Right cardiac atrium (tissue), 5 donors: ENCODE data around the gene ELMO1. TPM values are rescaled to one million over a fixed set of nuclear protein-coding genes. Genes with fewer than 3 reads are reported as not detected.

Source experiments
- ATAC-seq, 2 donors: fragments of 200-7000 bp; cut with Tn5 transposase; one replicate each; pipeline versions ENCODE4 v1.8.0 to v1.9.1; 2020; ENCODE audit warnings: moderate library complexity in 2 of 2, mild to moderate bottlenecking in 1 of 2
- DNase-seq, 3 donors: peaks; one replicate each; pipeline ENCODE4 v3.0.0-alpha.2; 2020
- H3K27ac ChIP-seq: one replicate; pipeline ENCODE4 v1.5.1; 2013; ENCODE audit warnings: mild to moderate bottlenecking, low read length, control low read depth, moderate library complexity
- H3K27me3 ChIP-seq: one replicate; pipeline ENCODE4 v1.6.1; 2013; ENCODE audit not compliant: control insufficient read depth, insufficient read depth
- H3K4me1 ChIP-seq: one replicate; pipeline ENCODE4 v1.6.1; 2013; ENCODE audit warnings: low read length; ENCODE audit not compliant: control insufficient read depth, insufficient read depth
- H3K4me3 ChIP-seq: one replicate; pipeline ENCODE4 v1.5.1; 2013; ENCODE audit warnings: low read length, control low read depth
- H3K9me3 ChIP-seq: one replicate; pipeline ENCODE4 v1.6.1; 2013; ENCODE audit warnings: low read length; ENCODE audit not compliant: control insufficient read depth
- WGBS: extraction: QIAGEN DNeasy Blood & Tissue Kit; methylation state at CpG from one replicate; pipeline ENCODE4 v1.1.7; 2013; 5-methylcytosine and 5-hydroxymethylcytosine counted together
- intact Hi-C, 4 donors: fragments of 100-400 bp; cut with DNase I; formaldehyde crosslinking; loops; one replicate each; pipeline versions ENCODE4 v1.11.0 to v1.14.0; 2022 to 2023
- polyA plus RNA-seq: library from polyadenylated mRNA; stranded (reverse); fragments of 200-250 nt; gene quantifications from one replicate; pipeline ENCODE4 v1.2.3, GENCODE V29; 2013
- total RNA-seq, 4 donors: library from RNA; stranded (reverse); fragmentation: NEBNext Ultra II Directional; extraction: Animal tissue kit (Norgen Biotek cat#: 25700); gene quantifications; one replicate each; pipeline ENCODE4 v1.2.1, GENCODE V29; 2021
- donor health status: healthy with polysubstance abuse.
- donor health status: DM: no; HTN: yes; CAD: no.
- donor health status: DM: no; HTN: no; CAD: no.
- donor health status: DM: no; HTN: yes; CAD: no; lungs with severe emphysema.
- donor health status: DM: yes; HTN: yes; CAD: no.

Gene ELMO1
- total and polyA plus RNA-seq, 5 donors: 11.8 to 20.8 (median 18.8) TPM

- Histone ChIP-seq H3K27me3 (no peaks in the 10 kb centered on the region), H3K4me3 (no peak overlapping the region), H3K27ac (no peak overlapping the region), H3K9me3 (no peaks in the 10 kb centered on the region), H3K4me1 (peaks cover 4% of the 10 kb centered on the region)
- ATAC-seq (no peak), DNase-seq (no peak)
- intact Hi-C loops: no loop called here
- 85% methylated on average over 3 of the region's 3 CpGs for WGBS
Measured at GRCh38 chr7:37366445-37366844, 82.2 kb downstream of the ELMO1 start.

DNA sequence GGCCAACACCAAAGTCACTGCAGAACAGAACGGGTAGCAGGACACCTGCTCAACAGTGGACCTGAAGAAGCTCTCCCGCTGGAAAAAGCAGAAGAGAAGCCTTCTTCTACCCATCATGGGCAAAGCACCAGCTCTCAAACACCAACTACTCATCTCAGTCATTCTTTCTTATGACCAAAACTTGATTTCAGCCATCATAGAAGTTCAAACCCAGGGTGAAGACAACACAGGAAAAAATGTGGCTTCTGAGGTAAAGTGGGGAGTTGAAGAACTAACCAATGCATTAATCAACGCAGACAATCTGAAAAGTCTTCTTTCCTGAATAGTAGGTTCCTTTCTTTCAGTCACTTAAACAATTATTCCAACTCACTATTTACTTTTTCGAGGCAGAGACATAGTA lies 83.3 kb downstream of the ELMO1 start:
- H3K4me3 ChIP-seq: no peak overlapping the region
- peaks cover 4% of the 10 kb centered on the region for H3K4me1 ChIP-seq
- no peaks in the 10 kb centered on the region for H3K9me3 ChIP-seq
- no peak for ATAC-seq
- no peaks in the 10 kb centered on the region for H3K27me3 ChIP-seq
- intact Hi-C loops: no loop called here
- H3K27ac ChIP-seq: no peak overlapping the region
- no peak for DNase-seq
- 84% methylated on average over 4 of the region's 4 CpGs for WGBS

DNA sequence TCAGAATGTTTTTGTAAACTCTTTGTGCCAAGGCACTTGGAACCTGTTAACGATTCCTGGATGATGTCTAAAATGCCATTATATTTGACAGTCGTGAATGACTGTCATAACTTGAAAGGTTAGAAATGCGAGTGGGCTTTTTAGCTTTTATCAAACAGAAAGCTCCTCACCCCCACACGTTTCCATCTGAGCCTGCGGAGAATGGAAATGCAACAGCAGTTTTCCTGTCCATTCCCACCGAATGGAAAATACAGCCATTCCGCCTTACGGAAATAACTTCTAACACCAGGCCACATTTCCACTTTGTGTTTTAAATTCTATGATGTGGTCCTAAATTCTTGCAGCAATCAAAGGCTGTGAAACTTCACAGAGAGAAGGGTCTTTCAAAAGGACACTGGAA lies 83.8 kb downstream of the ELMO1 start:
- Histone ChIP-seq H3K4me1 (peaks cover 4% of the 10 kb centered on the region), H3K27ac (no peak overlapping the region), H3K9me3 (no peaks in the 10 kb centered on the region), H3K4me3 (no peak overlapping the region), H3K27me3 (no peaks in the 10 kb centered on the region)
- intact Hi-C loops: no loop called here
- WGBS: 62% methylated on average over 8 of the region's 8 CpGs
- ATAC-seq (peak in 1 of 2 donors; percentile 37), DNase-seq (no peak)

- H3K9me3 ChIP-seq: no peaks in the 10 kb centered on the region
- peaks cover 6% of the 10 kb centered on the region for H3K4me1 ChIP-seq
- H3K27me3 ChIP-seq: no peaks in the 10 kb centered on the region
- no peak overlapping the region for H3K4me3 ChIP-seq
- intact Hi-C loops: no loop called here
- DNase-seq (no peak), ATAC-seq (no peak)
- H3K27ac ChIP-seq: no peak overlapping the region
- 95% methylated on average over 3 of the region's 3 CpGs for WGBS
Measured at GRCh38 chr7:37363536-37364491, 84.8 kb downstream of the ELMO1 start.

- DNase-seq (no peak), ATAC-seq (no peak)
- intact Hi-C loops: no loop called here
- no peak overlapping the region for H3K27ac ChIP-seq
- H3K27me3 ChIP-seq: no peaks in the 10 kb centered on the region
- WGBS: 84% methylated on average over 2 of the region's 2 CpGs
- H3K4me1 ChIP-seq: peaks cover 6% of the 10 kb centered on the region
- no peak overlapping the region for H3K4me3 ChIP-seq
- no peaks in the 10 kb centered on the region for H3K9me3 ChIP-seq
Measured at GRCh38 chr7:37362802-37363201, 85.9 kb downstream of the ELMO1 start.

- Histone ChIP-seq H3K4me3 (no peak overlapping the region), H3K27me3 (no peaks in the 10 kb centered on the region), H3K27ac (no peak overlapping the region), H3K9me3 (no peaks in the 10 kb centered on the region), H3K4me1 (peaks cover 8% of the 10 kb centered on the region)
- DNase-seq (no peak), ATAC-seq (no peak)
- intact Hi-C loops: no loop called here
- 87% methylated on average over 2 of the region's 2 CpGs for WGBS
Measured at GRCh38 chr7:37360484-37360883, 88.2 kb downstream of the ELMO1 start.

DNA sequence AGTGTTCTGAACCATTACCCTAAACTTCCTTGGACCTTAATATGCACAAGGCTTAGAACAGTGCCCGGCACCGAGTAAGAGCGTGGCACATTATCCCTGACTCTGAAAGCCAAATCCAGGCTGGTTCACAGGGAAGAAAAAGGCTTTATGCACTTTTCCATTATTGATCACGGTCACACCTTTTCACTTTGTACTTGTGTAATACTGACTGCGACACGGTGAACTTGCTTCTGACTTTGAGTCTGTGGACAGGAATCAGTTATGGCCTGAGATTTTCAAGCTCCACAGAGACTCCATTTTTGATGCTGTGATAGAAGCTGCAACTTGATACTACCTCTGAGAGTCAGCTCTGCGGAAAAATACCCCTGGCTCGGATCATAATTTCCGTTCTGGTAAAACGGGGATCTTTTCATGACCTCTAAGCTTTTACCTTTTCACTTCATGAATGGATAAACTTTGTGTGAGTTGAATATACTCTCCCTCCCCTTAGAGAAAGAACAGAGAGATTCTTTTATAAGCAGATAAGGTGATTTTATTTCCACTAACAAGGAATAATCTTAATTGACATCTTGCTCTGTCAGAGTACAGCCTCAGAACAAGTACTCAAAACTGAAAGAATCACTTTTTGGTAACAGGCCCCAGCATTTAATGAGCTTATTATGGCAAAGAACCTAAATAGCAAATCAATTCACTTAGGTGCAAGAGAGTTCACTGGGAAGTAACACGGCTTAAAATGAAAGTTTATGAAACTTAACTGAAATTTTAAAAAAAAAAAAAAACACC lies 88.8 kb downstream of the ELMO1 start:
- no peaks in the 10 kb centered on the region for H3K9me3 ChIP-seq
- intact Hi-C loops: loop anchor here in 1 of 4 donors (10.0 kb wide), 2 partner anchors 75 to 85 kb away; partner anchors contain the start of gene ELMO1
- H3K4me1 ChIP-seq: peaks cover 8% of the 10 kb centered on the region
- H3K4me3 ChIP-seq: no peak overlapping the region
- no peak for DNase-seq
- no peak overlapping the region for H3K27ac ChIP-seq
- no peaks in the 10 kb centered on the region for H3K27me3 ChIP-seq
- 82% methylated on average over 11 of the region's 11 CpGs for WGBS
- no peak for ATAC-seq

DNA sequence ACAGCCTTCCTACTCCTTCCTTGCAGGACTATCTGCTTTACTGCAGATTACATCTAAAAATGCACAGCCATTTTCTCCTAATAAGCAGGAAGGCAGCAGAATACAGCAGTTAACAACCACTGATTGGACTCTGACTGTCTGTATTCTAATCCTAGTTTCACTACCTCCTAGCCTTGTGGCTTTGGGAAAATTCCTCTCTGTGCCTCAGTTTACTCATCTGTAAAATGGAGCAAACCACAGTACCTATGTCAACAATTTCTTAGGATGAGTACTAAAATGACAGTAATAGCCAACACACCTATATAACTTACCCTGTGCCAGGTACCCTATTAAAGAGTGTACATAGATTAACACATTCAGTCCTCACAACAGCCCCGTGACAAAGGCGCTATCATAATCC lies 89.5 kb downstream of the ELMO1 start:
- 98% methylated on average over 2 of the region's 2 CpGs for WGBS
- intact Hi-C loops: loop anchor here in 1 of 4 donors (10.0 kb wide), 2 partner anchors 74 to 86 kb away; partner anchors contain the start of gene ELMO1
- H3K4me1 ChIP-seq: peaks cover 8% of the 10 kb centered on the region
- DNase-seq (no peak), ATAC-seq (no peak)
- no peak overlapping the region for H3K4me3 ChIP-seq
- H3K9me3 ChIP-seq: no peaks in the 10 kb centered on the region
- H3K27ac ChIP-seq: no peak overlapping the region
- H3K27me3 ChIP-seq: no peaks in the 10 kb centered on the region

- H3K4me3 ChIP-seq: no peak overlapping the region
- peaks cover 10% of the 10 kb centered on the region for H3K4me1 ChIP-seq
- no peak for ATAC-seq
- intact Hi-C loops: loop anchor here in 1 of 4 donors (10.0 kb wide), 2 partner anchors 73 to 87 kb away; partner anchors contain the start of gene ELMO1
- H3K27ac ChIP-seq: no peak overlapping the region
- no peaks in the 10 kb centered on the region for H3K27me3 ChIP-seq
- H3K9me3 ChIP-seq: no peaks in the 10 kb centered on the region
- WGBS: 35% methylated on average over 1 of the region's 1 CpG
- DNase-seq: no peak
Measured at GRCh38 chr7:37357637-37357996, 91.0 kb downstream of the ELMO1 start.

DNA sequence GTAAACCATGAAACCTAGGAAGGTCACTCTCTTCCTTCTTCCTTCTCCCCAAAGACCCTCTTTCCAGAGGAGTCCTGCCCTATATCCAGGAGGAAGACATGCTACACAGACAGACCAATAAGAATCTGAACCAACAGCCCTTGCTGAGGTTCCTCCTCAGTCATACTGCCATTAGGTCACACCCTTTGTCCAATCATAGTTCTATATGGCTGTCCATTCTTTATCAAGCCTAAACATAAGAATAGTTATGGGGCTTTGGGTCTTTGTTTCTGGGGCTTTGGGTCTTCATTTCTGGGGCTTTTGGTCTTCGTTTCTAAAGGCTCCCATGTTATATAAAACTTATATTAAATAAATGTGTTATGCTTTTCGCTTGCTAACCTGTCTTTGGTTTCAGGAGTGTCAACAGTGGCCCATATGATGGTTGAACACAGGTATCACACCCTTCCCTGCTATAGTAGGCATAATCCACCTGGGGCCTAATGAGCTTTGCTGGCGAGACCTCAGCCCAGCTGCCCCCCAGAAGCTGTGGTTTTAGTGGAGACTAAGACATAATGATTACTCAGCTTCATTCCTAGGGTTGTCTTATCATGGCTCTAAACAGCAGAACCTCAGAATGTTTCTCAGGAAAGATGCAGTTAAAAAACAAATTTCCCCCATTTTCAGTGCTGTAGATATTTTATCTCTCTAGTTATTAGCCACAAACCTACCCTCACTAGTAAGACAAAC lies 91.6 kb downstream of the ELMO1 start:
- H3K4me1 ChIP-seq: peaks cover 9% of the 10 kb centered on the region
- H3K27me3 ChIP-seq: no peaks in the 10 kb centered on the region
- no peak overlapping the region for H3K4me3 ChIP-seq
- H3K27ac ChIP-seq: peak overlapping the region; percentile 49
- no peaks in the 10 kb centered on the region for H3K9me3 ChIP-seq
- ATAC-seq: no peak
- no peak for DNase-seq
- 97% methylated on average over 3 of the region's 3 CpGs for WGBS
- intact Hi-C loops: loop anchor here in 1 of 4 donors (10.0 kb wide), 2 partner anchors 72 to 88 kb away; partner anchors contain the start of gene ELMO1
